OCI-LY7 (cell line): ENCODE results near the gene BCKDHB. TPM values are rescaled to one million over a fixed set of nuclear protein-coding genes. Genes with fewer than 3 reads are reported as not detected.

ENCODE experiments used
- BruUV-seq: library from RNA; stranded (reverse); fragments of 400-500 nt; replicated peaks from 2 replicates; lab custom pipeline; 2021; lab: Mats Ljungman, UMichigan
- CTCF ChIA-PET: fragments of 300-600 bp; sonication (Branson Sonifier 250); formaldehyde crosslinking; loops from one replicate; lab custom pipeline; 2022; ENCODE audit warnings: antibody characterized with exemption; ENCODE audit not compliant: unreplicated experiment; lab: Charles Lee
- POLR2A ChIA-PET: fragments of 300-600 bp; sonication (Branson Sonifier 250); formaldehyde crosslinking; loops from one replicate; lab custom pipeline; 2022; ENCODE audit warnings: antibody characterized with exemption; lab: Charles Lee
- DNase-seq: peaks from one replicate; pipeline ENCODE4 v3.0.0-alpha.2; 2015; ENCODE audit warnings: low spot score
- H2AFZ ChIP-seq: fragments of 200-600 bp; sonication (generic), shearing (Covaris generic); 2 replicates; pipeline ENCODE4 v1.6.1; 2014; ENCODE audit warnings: mild to moderate bottlenecking, antibody characterized with exemption, low read length, moderate library complexity
- H3K27ac ChIP-seq: fragments of 200-600 bp; sonication (generic); 2 replicates; pipeline ENCODE4 v1.5.1; 2014; ENCODE audit warnings: mixed run types, low read depth, mild to moderate bottlenecking, moderate library complexity, low read length, inconsistent platforms; ENCODE audit not compliant: poor library complexity, severe bottlenecking
- H3K36me3 ChIP-seq: fragments of 200-600 bp; sonication (generic); 2 replicates; pipeline ENCODE4 v1.6.1; 2014; ENCODE audit warnings: mild to moderate bottlenecking, antibody characterized with exemption, low read length, moderate library complexity, mixed read lengths; ENCODE audit not compliant: insufficient read depth
- H3K4me1 ChIP-seq: fragments of 200-600 bp; sonication (generic); 2 replicates; pipeline ENCODE4 v1.5.1; 2014; ENCODE audit warnings: mild to moderate bottlenecking, low read length; ENCODE audit not compliant: insufficient read depth, poor library complexity, severe bottlenecking
- H3K4me2 ChIP-seq: fragments of 200-600 bp; sonication (generic); 2 replicates; pipeline ENCODE4 v1.6.1; 2014; ENCODE audit warnings: mild to moderate bottlenecking, low read length
- H3K4me3 ChIP-seq: fragments of 200-600 bp; sonication (generic); 2 replicates; pipeline ENCODE4 v1.5.1; 2014; ENCODE audit warnings: mild to moderate bottlenecking, low read depth, low read length; ENCODE audit not compliant: poor library complexity, severe bottlenecking
- H3K79me2 ChIP-seq: fragments of 200-600 bp; sonication (generic); 2 replicates; pipeline ENCODE4 v1.6.1; 2016; ENCODE audit warnings: low read depth, mild to moderate bottlenecking, low read length, moderate library complexity, mixed read lengths; ENCODE audit not compliant: insufficient read depth
- H3K9me2 ChIP-seq: fragments of 200-600 bp; sonication (generic); 2 replicates; pipeline ENCODE4 v1.6.1; 2016; ENCODE audit warnings: mild to moderate bottlenecking, low read length, mixed read lengths; ENCODE audit not compliant: insufficient read depth
- H3K9me3 ChIP-seq: fragments of 200-600 bp; sonication (generic); 2 replicates; pipeline ENCODE4 v1.6.1; 2014; ENCODE audit warnings: mild to moderate bottlenecking, mixed run types, low read length, mixed read lengths
- H4K20me1 ChIP-seq: fragments of 200-600 bp; sonication (generic); 2 replicates; pipeline ENCODE4 v1.6.1; 2014; ENCODE audit warnings: mild to moderate bottlenecking, antibody characterized with exemption, low read length, moderate library complexity, mixed read lengths; ENCODE audit not compliant: insufficient read depth
- CTCF ChIP-seq: fragments of 200-600 bp; sonication (generic); conservative IDR thresholded peaks from 2 replicates; pipeline ENCODE4 v1.5.1; 2014; ENCODE audit warnings: mild to moderate bottlenecking, antibody characterized with exemption, low read length, moderate library complexity, mixed read lengths
- EZH2phosphoT487 ChIP-seq: fragments of 200-600 bp; sonication (generic); IDR thresholded peaks from 2 replicates; pipeline ENCODE4 v1.6.1; 2018; ENCODE audit warnings: low read depth, borderline replicate concordance, mild to moderate bottlenecking, mixed run types, antibody characterized with exemption, low read length, moderate library complexity, mixed read lengths
- intact Hi-C: fragments of 100-400 bp; cut with micrococcal nuclease; formaldehyde crosslinking; loops from one replicate; pipeline ENCODE4 v1.10.0; 2022; ENCODE audit not compliant: unreplicated experiment
- total RNA-seq, 2 experiments: library from RNA; depleted of rRNA in 1 of 2; stranded (reverse); fragments of >200 nt in 1 of 2; shearing (Covaris generic) in 1 of 2; gene quantifications; 2 replicates each; pipeline ENCODE4 v1.2.3, GENCODE V29; 2014 to 2022

The BCKDHB gene
- total RNA-seq, 2 experiments from 2014 or later: 25.7 to 30.3 TPM

GRCh38 chr6:80277501-80277900 lies 171.0 kb downstream of the BCKDHB start:
- BruUV-seq: no TSS peak
- TF ChIP-seq EZH2phosphoT487: no peak
- TF ChIP-seq CTCF: no peak
- H3K4me3 ChIP-seq: no peak overlapping the region
- no peak for DNase-seq
- no peak overlapping the region for H2AFZ ChIP-seq
- no peaks in the 10 kb centered on the region for H3K9me3 ChIP-seq
- no peaks in the 10 kb centered on the region for H3K36me3 ChIP-seq
- no peak overlapping the region for H3K27ac ChIP-seq
- no peaks in the 10 kb centered on the region for H4K20me1 ChIP-seq
- intact Hi-C loops: no loop called here
- no peaks in the 10 kb centered on the region for H3K9me2 ChIP-seq
- ChIA-PET CTCF (no interaction called here), POLR2A (interaction anchor here (0.7 kb wide), 1 partner anchor 126 kb away, joined by 3 read pairs; no protein-coding TSS in a partner anchor)
- H3K79me2 ChIP-seq: no peaks in the 10 kb centered on the region
- H3K4me2 ChIP-seq: no peak overlapping the region
- H3K4me1 ChIP-seq: no peaks in the 10 kb centered on the region

DNA sequence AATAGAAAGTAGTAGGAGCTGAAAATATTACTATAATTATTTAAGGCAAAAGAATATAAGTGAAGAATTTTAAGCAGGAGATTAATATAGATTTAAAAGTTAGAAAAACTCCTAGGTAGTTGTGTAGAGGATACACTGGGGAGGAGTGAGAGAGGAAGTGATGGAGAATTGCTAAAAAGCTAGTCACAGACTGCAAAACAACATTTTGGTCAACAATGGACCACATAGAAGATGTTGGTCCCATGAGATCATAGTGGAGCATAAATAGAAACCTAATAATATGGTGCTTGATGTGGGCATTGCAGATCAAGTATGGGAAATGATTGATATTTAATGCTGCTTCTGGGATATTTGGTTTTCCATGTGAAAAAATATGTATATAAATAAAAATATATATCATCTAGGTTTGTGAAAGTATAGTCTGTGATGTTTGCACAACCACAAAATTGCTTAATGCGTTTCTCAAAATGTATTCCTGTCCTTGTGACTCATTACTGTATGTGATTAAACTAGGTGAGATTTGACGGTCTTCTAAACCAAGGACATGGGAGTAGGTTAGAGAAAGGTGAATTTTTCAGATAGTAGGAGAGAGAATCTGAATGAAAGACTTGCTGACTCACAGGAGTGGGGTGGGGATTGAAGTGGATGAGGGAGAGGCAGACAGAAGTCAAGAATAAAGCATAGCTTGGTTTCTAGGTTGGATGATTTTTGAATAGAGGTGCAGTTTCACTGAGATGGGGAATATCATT lies 174.0 kb downstream of the BCKDHB start:
- H3K4me1 ChIP-seq: no peaks in the 10 kb centered on the region
- H3K9me2 ChIP-seq: no peaks in the 10 kb centered on the region
- ChIA-PET POLR2A (interaction anchor here (1.3 kb wide), 1 partner anchor 39 kb away, joined by 3 read pairs; no protein-coding TSS in a partner anchor), CTCF (no interaction called here)
- H3K4me3 ChIP-seq: no peak overlapping the region
- H3K36me3 ChIP-seq: no peaks in the 10 kb centered on the region
- H3K9me3 ChIP-seq: no peaks in the 10 kb centered on the region
- no peak for TF ChIP-seq CTCF
- TF ChIP-seq EZH2phosphoT487: no peak
- no peaks in the 10 kb centered on the region for H3K79me2 ChIP-seq
- H2AFZ ChIP-seq: no peak overlapping the region
- DNase-seq: no peak
- no peaks in the 10 kb centered on the region for H4K20me1 ChIP-seq
- H3K27ac ChIP-seq: no peak overlapping the region
- BruUV-seq: no TSS peak
- intact Hi-C loops: no loop called here
- H3K4me2 ChIP-seq: no peak overlapping the region

DNA sequence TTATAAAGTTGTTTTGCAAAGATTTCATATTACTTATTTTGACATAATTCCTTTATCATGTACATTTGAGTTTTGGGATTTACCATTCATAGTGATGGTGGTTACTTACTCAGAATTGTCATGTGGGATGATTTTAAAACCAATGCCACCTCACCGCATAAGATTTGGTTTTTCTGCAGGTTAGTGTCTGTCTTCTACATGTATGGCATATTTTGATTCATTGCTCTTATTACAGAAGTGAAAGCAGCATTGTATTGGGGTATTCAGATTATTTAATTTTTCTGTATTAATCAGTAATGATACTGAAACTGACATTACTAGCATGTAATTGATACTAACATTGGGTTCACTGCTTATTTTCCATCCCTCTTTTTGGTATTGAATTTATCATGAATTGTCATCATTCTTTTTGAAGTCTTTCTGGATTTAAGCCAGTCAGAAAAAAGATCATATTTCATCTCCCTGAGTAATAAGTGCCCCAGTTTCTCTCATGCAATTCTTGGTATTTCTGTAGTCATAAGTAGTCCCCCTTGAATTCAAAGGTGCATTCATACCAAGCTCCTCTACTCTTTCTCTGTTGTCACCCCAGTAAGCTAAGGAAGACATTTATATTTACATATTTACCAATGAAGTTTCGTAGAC lies 176.6 kb downstream of the BCKDHB start:
- Histone ChIP-seq H3K4me2 (no peak overlapping the region), H3K27ac (no peak overlapping the region), H4K20me1 (no peaks in the 10 kb centered on the region), H3K4me3 (no peak overlapping the region), H3K79me2 (no peaks in the 10 kb centered on the region), H3K9me2 (no peaks in the 10 kb centered on the region), H3K4me1 (no peaks in the 10 kb centered on the region), H2AFZ (no peak overlapping the region), H3K9me3 (no peaks in the 10 kb centered on the region), H3K36me3 (no peaks in the 10 kb centered on the region)
- CTCF ChIA-PET: no interaction called here
- no TSS peak for BruUV-seq
- DNase-seq: no peak
- POLR2A ChIA-PET: no interaction called here
- intact Hi-C loops: no loop called here
- TF ChIP-seq CTCF (no peak), EZH2phosphoT487 (no peak)
